GM18909 (cell line): ENCODE results near the gene HTT.

Experiments
- ATAC-seq: cut with Tn5 transposase; IDR thresholded peaks from one replicate; pipeline ENCODE4 v1.9.1; 2021; ENCODE audit warnings: mild to moderate bottlenecking; ENCODE audit not compliant: unreplicated experiment, poor library complexity

HTT gene

GRCh38 chr4:3244747-3245146 lies 170.3 kb downstream of the HTT start:
- no peak for ATAC-seq

GRCh38 chr4:3245676-3246075 lies 171.2 kb downstream of the HTT start:
- ATAC-seq: no peak

GRCh38 chr4:3246458-3247398 lies 172.2 kb downstream of the HTT start:
- ATAC-seq: no peak

GRCh38 chr4:3247399-3248177 lies 173.1 kb downstream of the HTT start:
- no peak for ATAC-seq

GRCh38 chr4:3248178-3248480 lies 173.6 kb downstream of the HTT start:
- no peak for ATAC-seq

- no peak for ATAC-seq
These were observed 174.6 kb downstream of the HTT start, which contains the start of gene MSANTD1 for GRCh38 chr4:3248811-3249661. MSANTD1 (plus strand) TSS chr4:3249159; CDS start chr4:3249223, 64 bp downstream.

- no peak for ATAC-seq
These were observed 175.4 kb downstream of the HTT start for GRCh38 chr4:3249711-3250437.

- no peak for ATAC-seq
These were observed 176.0 kb downstream of the HTT start for GRCh38 chr4:3250438-3250955.

- no peak for ATAC-seq
These were observed 176.6 kb downstream of the HTT start for GRCh38 chr4:3250956-3251690.

- no peak for ATAC-seq
These were observed 177.4 kb downstream of the HTT start for GRCh38 chr4:3251691-3252479.

GRCh38 chr4:3252480-3252828 lies 178.0 kb downstream of the HTT start:
- no peak for ATAC-seq

GRCh38 chr4:3252831-3253641 lies 178.6 kb downstream of the HTT start:
- no peak for ATAC-seq

GRCh38 chr4:3253808-3254207 lies 179.3 kb downstream of the HTT start:
- ATAC-seq: no peak

- no peak for ATAC-seq
These were observed 180.0 kb downstream of the HTT start for GRCh38 chr4:3254302-3255131.

GRCh38 chr4:3255611-3256186 lies 181.2 kb downstream of the HTT start:
- ATAC-seq: no peak
